AG09319 (cell line): ENCODE measurements around the gene TBC1D5.
A peak's percentile ranks its signal among the peaks of the same experiment; 100 is the strongest.
"Not testable (repeated sequence)": the region's sequence is repeated elsewhere in the genome, so short reads cannot be mapped to it uniquely, and the experiment has no call there.

Experiments used
- DNase-seq: peaks from one replicate; pipeline ENCODE4 v3.0.0-alpha.2; 2010; ENCODE audit warnings: low read depth; ENCODE audit errors: extremely low read depth
- CTCF ChIP-seq: IDR thresholded peaks from 2 replicates; pipeline ENCODE4 v1.5.1; 2011; ENCODE audit warnings: low read depth, mild to moderate bottlenecking, inconsistent platforms, low read length, moderate library complexity

TBC1D5 gene

GRCh38 chr3:17742102-17742879, at the start of gene TBC1D5:
TBC1D5 (minus strand) TSS chr3:17742631; CDS start chr3:17508570, 234,061 bp downstream.
- DNase-seq = peak; percentile 97

GRCh38 chr3:17783426-17783825, 41.0 kb upstream of the TBC1D5 start:
- no peak for TF ChIP-seq CTCF
- DNase-seq = no peak

More at GRCh38 chr3:17742102-17742879, at the start of gene TBC1D5:
- no peak for TF ChIP-seq CTCF

GRCh38 chr3:17782751-17783150, 40.3 kb upstream of the TBC1D5 start:
- no peak for DNase-seq
- no peak for TF ChIP-seq CTCF

- DNase-seq = not testable (repeated sequence)
These were observed 37.9 kb upstream of the TBC1D5 start for GRCh38 chr3:17780369-17780768.

- DNase-seq = not testable (repeated sequence)
These were observed 37.1 kb upstream of the TBC1D5 start for GRCh38 chr3:17779304-17780250.

GRCh38 chr3:17777326-17777725, 34.9 kb upstream of the TBC1D5 start:
- DNase-seq = not testable (repeated sequence)

GRCh38 chr3:17775073-17775472, 32.6 kb upstream of the TBC1D5 start:
- DNase-seq = no peak
- no peak for TF ChIP-seq CTCF

- not testable (repeated sequence) for DNase-seq
These were observed 31.9 kb upstream of the TBC1D5 start for GRCh38 chr3:17774180-17774910.

- no peak for TF ChIP-seq CTCF
- no peak for DNase-seq
These were observed 30.1 kb upstream of the TBC1D5 start for GRCh38 chr3:17772556-17772955.
